ENCODE results near the gene B3GNT7. TPM values are rescaled to one million over a fixed set of nuclear protein-coding genes. Genes with fewer than 3 reads are reported as not detected.
"Not testable (repeated sequence)": the region's sequence is repeated elsewhere in the genome, so short reads cannot be mapped to it uniquely, and the experiment has no call there.

Gene B3GNT7
- not detected for total RNA-seq

DNA sequence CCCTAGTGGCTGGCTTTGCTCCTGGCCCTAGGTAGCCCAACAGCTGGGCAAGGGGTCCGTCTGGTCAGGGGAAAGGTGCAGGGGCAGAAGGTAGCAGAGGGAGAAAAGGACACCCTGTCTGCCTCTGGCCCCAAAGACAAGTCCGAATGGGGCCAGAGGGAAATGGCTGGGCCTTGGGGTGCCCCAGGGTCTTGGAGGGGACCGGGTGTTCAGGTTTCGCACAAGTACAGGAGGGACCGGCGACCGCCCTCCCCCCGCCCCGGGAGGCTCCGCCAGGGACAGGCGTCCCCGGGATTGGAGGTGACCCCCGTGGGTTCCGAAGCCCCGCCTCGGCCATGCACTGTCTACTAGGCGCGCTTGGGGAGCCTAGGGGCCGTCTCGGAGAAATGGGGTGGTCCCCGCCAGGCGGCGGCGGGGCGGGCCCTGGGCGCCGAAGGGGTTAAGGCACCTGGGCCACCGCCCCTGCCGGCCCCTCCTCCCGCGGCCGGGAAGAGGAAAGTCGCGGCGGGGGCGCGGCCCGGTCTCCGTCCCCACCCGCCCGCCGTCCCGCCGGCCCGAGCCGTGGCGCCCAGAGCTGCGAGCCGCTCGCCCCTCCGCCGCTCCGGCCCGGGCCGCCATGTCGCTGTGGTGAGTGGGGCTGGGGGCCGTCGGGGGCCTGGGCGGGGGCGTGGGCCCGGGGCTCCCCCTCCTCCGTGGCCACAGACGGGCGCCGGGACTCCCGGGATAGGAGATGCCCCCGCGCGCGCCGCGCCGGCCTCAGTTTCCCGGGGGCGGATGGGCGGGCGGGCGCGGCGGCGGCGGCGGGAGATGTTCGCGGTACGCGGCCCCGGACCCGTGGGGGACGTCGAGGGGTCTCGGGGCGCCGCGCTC, at the start of gene B3GNT7:
TSS of gene B3GNT7 (plus strand) at position 523 of the 870 bp plus-strand sequence. CDS start at position 617, 94 bp downstream.
- intact Hi-C loops (cut with micrococcal nuclease): no loop called here
- Mint-ChIP-seq H3K36me3 (no peaks in the 10 kb centered on the region), H3K4me3 (no peak within 1 kb of the TSS), H3K27me3 (peaks cover 36% of the 10 kb centered on the region), H3K4me1 (ENCODE audit: low read depth) (peaks cover 17% of the 10 kb centered on the region), H3K27ac (no peak within 1 kb of the TSS), H3K9me3 (no peaks in the 10 kb centered on the region)
- DNase-seq: no peak
- CTCF ChIA-PET: interaction anchor here (1.0 kb wide), 1 partner anchor 17 kb away, joined by 3 read pairs; no protein-coding TSS in a partner anchor
- POLR2A ChIA-PET: no interaction called here

DNA sequence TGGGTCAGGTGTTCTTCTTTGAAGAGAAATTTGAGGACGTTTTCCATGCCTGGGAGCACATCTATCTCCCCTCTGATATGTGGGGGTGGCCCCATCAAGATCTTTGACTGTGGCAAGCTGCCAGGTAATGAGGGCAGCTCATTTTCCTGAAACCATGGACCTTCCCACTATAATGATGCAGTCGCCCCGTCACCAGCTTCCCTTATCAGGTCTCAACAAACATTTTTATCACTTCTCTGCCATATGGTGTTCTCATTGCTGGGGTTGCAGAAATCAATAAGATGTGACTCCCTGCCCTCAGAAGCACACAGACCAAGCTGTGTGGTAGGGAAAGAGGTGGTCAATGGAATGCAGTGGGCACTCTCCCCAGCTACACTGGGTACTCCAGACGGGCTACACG, 48.4 kb upstream of the B3GNT7 start:
- Mint-ChIP-seq H3K27me3 (peaks cover 8% of the 10 kb centered on the region), H3K27ac (no peak overlapping the region), H3K4me1 (ENCODE audit: low read depth) (no peaks in the 10 kb centered on the region), H3K9me3 (no peaks in the 10 kb centered on the region), H3K36me3 (no peaks in the 10 kb centered on the region), H3K4me3 (no peak overlapping the region)
- intact Hi-C loops (cut with micrococcal nuclease): no loop called here
- POLR2A ChIA-PET: interaction anchor here (0.6 kb wide), 1 partner anchor 53 kb away, joined by 3 read pairs; no protein-coding TSS in a partner anchor
- CTCF ChIA-PET: no interaction called here
- DNase-seq: no peak

- Mint-ChIP-seq H3K27me3 (peaks cover 8% of the 10 kb centered on the region), H3K4me1 (ENCODE audit: low read depth) (no peaks in the 10 kb centered on the region), H3K36me3 (no peaks in the 10 kb centered on the region), H3K27ac (no peak overlapping the region), H3K4me3 (no peak overlapping the region), H3K9me3 (no peaks in the 10 kb centered on the region)
- POLR2A ChIA-PET: no interaction called here
- CTCF ChIA-PET: no interaction called here
- intact Hi-C loops (cut with micrococcal nuclease): no loop called here
- DNase-seq: no peak
Measured at GRCh38 chr2:231347638-231348037, 47.9 kb upstream of the B3GNT7 start.

- H3K27me3 Mint-ChIP-seq: peaks cover 8% of the 10 kb centered on the region
- CTCF ChIA-PET: no interaction called here
- DNase-seq: no peak
- H3K4me1 Mint-ChIP-seq (ENCODE audit: low read depth): no peaks in the 10 kb centered on the region
- H3K9me3 Mint-ChIP-seq: no peaks in the 10 kb centered on the region
- H3K27ac Mint-ChIP-seq: no peak overlapping the region
- intact Hi-C loops (cut with micrococcal nuclease): no loop called here
- H3K4me3 Mint-ChIP-seq: no peak overlapping the region
- POLR2A ChIA-PET: no interaction called here
- no peaks in the 10 kb centered on the region for H3K36me3 Mint-ChIP-seq
Measured at GRCh38 chr2:231348173-231348572, 47.3 kb upstream of the B3GNT7 start.

DNA sequence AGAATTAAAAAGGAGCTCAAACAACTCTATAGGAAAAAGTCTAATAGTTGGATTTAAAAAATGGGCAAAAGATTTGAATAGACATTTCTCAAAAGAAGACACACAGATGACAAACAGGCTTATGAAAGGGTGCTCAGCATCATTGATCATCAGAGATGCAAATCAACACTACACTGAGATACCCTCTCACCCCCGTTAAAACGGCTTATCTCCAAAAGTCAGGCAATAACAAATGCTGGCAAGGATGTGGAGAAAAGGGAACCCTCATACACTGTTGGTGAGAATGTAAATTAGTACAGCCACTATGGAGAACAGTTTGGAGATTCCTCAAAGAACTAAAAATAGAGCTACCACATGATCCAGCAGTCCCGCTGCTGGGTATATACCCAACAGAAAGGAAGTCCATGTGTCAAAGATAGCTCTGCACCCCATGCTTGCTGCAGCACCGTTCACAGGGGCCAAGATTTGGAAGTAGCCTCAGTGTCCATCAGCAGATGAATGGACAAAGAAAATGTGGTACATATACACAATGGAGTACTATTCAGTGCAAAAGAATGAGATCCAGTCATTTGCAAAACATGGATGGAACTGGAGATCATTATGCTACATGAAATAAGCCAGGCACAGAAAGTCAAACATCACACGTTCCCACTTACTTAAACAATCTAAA, 46.7 kb upstream of the B3GNT7 start:
- no peaks in the 10 kb centered on the region for H3K4me1 Mint-ChIP-seq (ENCODE audit: low read depth)
- no peaks in the 10 kb centered on the region for H3K36me3 Mint-ChIP-seq
- ChIA-PET CTCF (no interaction called here), POLR2A (no interaction called here)
- no peak overlapping the region for H3K4me3 Mint-ChIP-seq
- H3K27me3 Mint-ChIP-seq: peaks cover 8% of the 10 kb centered on the region
- no peak for DNase-seq
- H3K9me3 Mint-ChIP-seq: no peaks in the 10 kb centered on the region
- intact Hi-C loops (cut with micrococcal nuclease): no loop called here
- H3K27ac Mint-ChIP-seq: no peak overlapping the region

DNA sequence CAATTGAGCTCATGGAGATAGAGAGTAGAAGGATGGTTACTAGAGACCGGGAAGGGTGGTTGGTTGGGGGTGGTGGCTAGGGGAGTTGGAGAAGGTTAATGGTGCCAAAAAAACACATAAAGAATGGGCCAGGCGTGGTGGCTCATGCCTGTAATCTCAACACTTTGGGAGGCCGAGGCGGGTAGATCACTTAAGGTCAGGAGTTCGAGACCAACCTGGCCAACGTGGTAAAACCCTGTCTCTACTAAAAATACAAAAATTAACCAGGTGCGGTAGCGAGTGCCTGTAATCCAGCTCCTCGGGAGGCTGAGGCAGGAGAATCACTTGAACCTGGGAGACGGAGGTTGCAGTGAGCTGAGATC, 46.2 kb upstream of the B3GNT7 start:
- DNase-seq; H3K9me3 Mint-ChIP-seq; H3K27me3 Mint-ChIP-seq; CTCF ChIA-PET; H3K4me1 Mint-ChIP-seq (ENCODE audit: low read depth); POLR2A ChIA-PET; intact Hi-C loops (cut with micrococcal nuclease); H3K4me3 Mint-ChIP-seq; H3K27ac Mint-ChIP-seq; H3K36me3 Mint-ChIP-seq: not testable (repeated sequence)

- Mint-ChIP-seq H3K27ac (no peak overlapping the region), H3K9me3 (no peaks in the 10 kb centered on the region), H3K36me3 (no peaks in the 10 kb centered on the region), H3K4me1 (ENCODE audit: low read depth) (no peaks in the 10 kb centered on the region), H3K4me3 (no peak overlapping the region), H3K27me3 (peaks cover 9% of the 10 kb centered on the region)
- ChIA-PET CTCF (no interaction called here), POLR2A (no interaction called here)
- no peak for DNase-seq
- intact Hi-C loops (cut with micrococcal nuclease): no loop called here
Measured at GRCh38 chr2:231351648-231352047, 43.9 kb upstream of the B3GNT7 start.

- POLR2A ChIA-PET: no interaction called here
- no peak for DNase-seq
- H3K4me1 Mint-ChIP-seq (ENCODE audit: low read depth): no peaks in the 10 kb centered on the region
- no peak overlapping the region for H3K4me3 Mint-ChIP-seq
- no peak overlapping the region for H3K27ac Mint-ChIP-seq
- no peaks in the 10 kb centered on the region for H3K9me3 Mint-ChIP-seq
- CTCF ChIA-PET: no interaction called here
- intact Hi-C loops (cut with micrococcal nuclease): no loop called here
- no peaks in the 10 kb centered on the region for H3K36me3 Mint-ChIP-seq
- peaks cover 7% of the 10 kb centered on the region for H3K27me3 Mint-ChIP-seq
Measured at GRCh38 chr2:231353469-231353868, 42.0 kb upstream of the B3GNT7 start.

GRCh38 chr2:231355508-231356465, 39.7 kb upstream of the B3GNT7 start:
- DNase-seq: no peak
- ChIA-PET CTCF (no interaction called here), POLR2A (no interaction called here)
- Mint-ChIP-seq H3K27me3 (peaks cover 3% of the 10 kb centered on the region), H3K4me1 (ENCODE audit: low read depth) (no peaks in the 10 kb centered on the region), H3K9me3 (no peaks in the 10 kb centered on the region), H3K27ac (no peak overlapping the region), H3K36me3 (no peaks in the 10 kb centered on the region), H3K4me3 (no peak overlapping the region)
- intact Hi-C loops (cut with micrococcal nuclease): no loop called here

- Mint-ChIP-seq H3K27ac (no peak overlapping the region), H3K4me1 (ENCODE audit: low read depth) (no peaks in the 10 kb centered on the region), H3K9me3 (no peaks in the 10 kb centered on the region), H3K4me3 (no peak overlapping the region), H3K27me3 (peaks cover 3% of the 10 kb centered on the region), H3K36me3 (no peaks in the 10 kb centered on the region)
- DNase-seq: no peak
- intact Hi-C loops (cut with micrococcal nuclease): no loop called here
- CTCF ChIA-PET: no interaction called here
- POLR2A ChIA-PET: no interaction called here
Measured at GRCh38 chr2:231356466-231356844, 39.1 kb upstream of the B3GNT7 start.

DNA sequence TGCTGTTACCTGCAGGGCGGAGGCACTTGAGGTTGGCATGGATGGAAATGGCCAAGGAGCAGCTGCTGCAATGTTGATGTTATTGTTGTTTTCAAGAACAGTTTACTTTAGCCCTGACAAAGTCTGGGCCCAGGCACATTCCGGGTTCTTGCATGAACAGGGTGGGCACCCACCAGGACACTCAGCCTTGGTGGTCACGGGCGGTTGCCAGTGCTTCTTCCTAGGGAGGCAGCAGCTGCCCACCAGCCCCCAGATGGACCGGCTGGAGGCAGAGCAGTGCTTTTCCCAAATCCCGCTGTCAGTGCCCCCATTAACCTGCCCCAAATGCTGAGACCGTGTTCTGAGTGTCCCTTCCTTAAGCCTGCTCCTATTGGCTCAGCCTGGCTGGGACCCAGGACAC, 38.5 kb upstream of the B3GNT7 start:
- Mint-ChIP-seq H3K9me3 (no peaks in the 10 kb centered on the region), H3K4me3 (no peak overlapping the region), H3K4me1 (ENCODE audit: low read depth) (peaks cover under 1% of the 10 kb centered on the region), H3K27me3 (peaks cover 3% of the 10 kb centered on the region), H3K36me3 (no peaks in the 10 kb centered on the region), H3K27ac (no peak overlapping the region)
- DNase-seq: no peak
- ChIA-PET POLR2A (no interaction called here), CTCF (no interaction called here)
- intact Hi-C loops (cut with micrococcal nuclease): no loop called here

- ChIA-PET CTCF (no interaction called here), POLR2A (no interaction called here)
- intact Hi-C loops (cut with micrococcal nuclease): no loop called here
- Mint-ChIP-seq H3K36me3 (no peaks in the 10 kb centered on the region), H3K4me3 (no peak overlapping the region), H3K27ac (no peak overlapping the region), H3K27me3 (peaks cover 3% of the 10 kb centered on the region), H3K9me3 (no peaks in the 10 kb centered on the region), H3K4me1 (ENCODE audit: low read depth) (peaks cover 4% of the 10 kb centered on the region)
- no peak for DNase-seq
Measured at GRCh38 chr2:231357931-231358330, 37.6 kb upstream of the B3GNT7 start.

Data from activated CD4-positive, alpha-beta memory T cell treated with anti-CD3 and anti-CD28 coated beads for 36 hours (primary cell).